Stimulated activated naive CD8-positive, alpha-beta T cell treated with anti-CD3 and anti-CD28 coated beads, Interleukin-15, amount 100 ng/mL, for 72 hours (primary cell): ENCODE results near the gene DNAJA3.

Source experiments
- ATAC-seq: fragments of 150-1000 bp; cut with Tn5 transposase; 2 replicates; pipeline ENCODE4 v1.10.0; 2021; ENCODE audit warnings: mild to moderate bottlenecking, moderate library complexity
- DNase-seq, 2 donors: peaks; one replicate each; pipeline ENCODE4 v3.0.0; 2021 to 2022
- H3K27ac Mint-ChIP-seq, 2 donors: one replicate each; pipeline ENCODE4 v1.8.0; 2022; ENCODE audit warnings: mild to moderate bottlenecking in 2 of 2, mixed read lengths in 2 of 2, moderate library complexity in 2 of 2
- H3K27me3 Mint-ChIP-seq: one replicate; pipeline ENCODE4 v1.8.0; 2022; ENCODE audit warnings: mixed read lengths
- H3K4me1 Mint-ChIP-seq: one replicate; pipeline ENCODE4 v1.8.0; 2022; ENCODE audit warnings: mild to moderate bottlenecking, mixed read lengths
- H3K4me3 Mint-ChIP-seq, 2 donors: one replicate each; pipeline ENCODE4 v1.8.0; 2022; ENCODE audit warnings: mild to moderate bottlenecking in 2 of 2, mixed read lengths in 2 of 2, moderate library complexity in 1 of 2
- H3K9me3 Mint-ChIP-seq, 2 donors: one replicate each; pipeline ENCODE4 v1.8.0; 2022; ENCODE audit warnings: mixed read lengths in 2 of 2

Gene DNAJA3

GRCh38 chr16:4384509-4384942, 41.1 kb upstream of the DNAJA3 start:
- Mint-ChIP-seq H3K9me3 (no peaks in the 10 kb centered on the region), H3K4me3 (no peak overlapping the region), H3K27ac (no peak overlapping the region), H3K27me3 (no peaks in the 10 kb centered on the region), H3K4me1 (peaks cover 29% of the 10 kb centered on the region)
- DNase-seq (no peak), ATAC-seq (no peak)

DNA sequence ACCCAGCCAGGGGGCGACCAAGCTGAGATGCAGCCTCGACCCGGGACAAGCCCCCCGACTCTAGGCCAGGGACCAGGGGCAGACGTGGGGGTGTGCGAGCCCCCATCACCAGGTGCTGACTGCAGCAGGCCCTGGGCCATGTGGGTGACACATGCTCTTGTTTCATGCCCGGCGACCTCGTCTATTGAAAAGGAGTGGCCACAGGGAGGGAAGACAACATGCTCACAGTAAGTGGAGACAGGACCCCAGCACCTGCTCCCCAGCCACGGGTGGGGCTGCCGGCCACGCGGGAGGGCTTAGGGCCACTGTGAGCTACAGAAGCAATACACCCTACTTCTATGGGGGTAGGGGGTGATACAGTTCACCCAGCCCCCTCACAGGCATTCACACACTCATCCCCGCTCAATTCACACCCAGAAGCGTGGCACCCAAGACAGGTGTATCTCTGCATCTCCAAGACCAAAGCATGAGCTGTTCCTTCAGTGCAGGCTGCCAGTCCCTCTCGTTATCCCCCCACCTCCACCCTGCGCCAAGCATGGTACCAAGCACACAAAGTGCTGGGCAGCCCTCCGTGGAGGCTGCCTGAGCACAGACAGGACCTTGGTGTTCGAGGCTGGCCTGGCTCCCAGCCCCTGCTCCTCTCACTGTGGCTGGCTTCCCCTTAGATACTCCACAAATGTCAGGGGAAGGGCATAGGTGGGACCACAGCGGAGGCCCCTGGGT, 40.4 kb upstream of the DNAJA3 start:
- Mint-ChIP-seq H3K27me3 (no peaks in the 10 kb centered on the region), H3K4me3 (no peak overlapping the region), H3K27ac (peak overlapping the region in 1 of 2 donors; percentile 63)

GRCh38 chr16:4385789-4386450, 39.7 kb upstream of the DNAJA3 start:
- Mint-ChIP-seq H3K27ac (peak overlapping the region; percentile 72), H3K4me1 (peaks cover 25% of the 10 kb centered on the region)

More for the DNA sequence above, 40.4 kb upstream of the DNAJA3 start:
- no peak for DNase-seq
- H3K9me3 Mint-ChIP-seq, result no peaks in the 10 kb centered on the region
- peaks cover 29% of the 10 kb centered on the region for H3K4me1 Mint-ChIP-seq
- ATAC-seq, result no peak

DNA sequence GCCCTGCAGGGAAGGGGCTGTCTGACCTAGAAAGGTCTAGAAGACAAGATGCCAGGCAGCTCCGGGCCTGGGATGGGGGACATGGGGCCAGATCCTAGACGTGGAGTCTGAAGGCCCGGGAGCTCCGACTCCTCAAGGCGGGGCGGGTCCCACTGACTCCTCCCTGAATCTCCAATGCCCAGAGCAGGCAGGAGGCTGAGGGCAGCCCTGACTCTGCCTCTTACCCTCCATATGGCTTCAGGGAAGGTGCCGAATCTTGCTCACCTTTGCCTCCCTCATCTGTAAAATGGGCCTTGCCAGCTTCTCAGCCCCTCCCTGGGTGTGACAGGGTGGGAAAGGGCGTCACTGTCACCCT, 39.2 kb upstream of the DNAJA3 start:
- Mint-ChIP-seq H3K9me3 (no peaks in the 10 kb centered on the region), H3K27ac (peak overlapping the region; percentile 72), H3K4me1 (peaks cover 24% of the 10 kb centered on the region), H3K27me3 (no peaks in the 10 kb centered on the region), H3K4me3 (no peak overlapping the region)
- DNase-seq (no peak), ATAC-seq (no peak)

More at GRCh38 chr16:4385789-4386450, 39.7 kb upstream of the DNAJA3 start:
- DNase-seq (no peak), ATAC-seq (no peak)
- Mint-ChIP-seq H3K4me3 (no peak overlapping the region), H3K9me3 (no peaks in the 10 kb centered on the region), H3K27me3 (no peaks in the 10 kb centered on the region)

DNA sequence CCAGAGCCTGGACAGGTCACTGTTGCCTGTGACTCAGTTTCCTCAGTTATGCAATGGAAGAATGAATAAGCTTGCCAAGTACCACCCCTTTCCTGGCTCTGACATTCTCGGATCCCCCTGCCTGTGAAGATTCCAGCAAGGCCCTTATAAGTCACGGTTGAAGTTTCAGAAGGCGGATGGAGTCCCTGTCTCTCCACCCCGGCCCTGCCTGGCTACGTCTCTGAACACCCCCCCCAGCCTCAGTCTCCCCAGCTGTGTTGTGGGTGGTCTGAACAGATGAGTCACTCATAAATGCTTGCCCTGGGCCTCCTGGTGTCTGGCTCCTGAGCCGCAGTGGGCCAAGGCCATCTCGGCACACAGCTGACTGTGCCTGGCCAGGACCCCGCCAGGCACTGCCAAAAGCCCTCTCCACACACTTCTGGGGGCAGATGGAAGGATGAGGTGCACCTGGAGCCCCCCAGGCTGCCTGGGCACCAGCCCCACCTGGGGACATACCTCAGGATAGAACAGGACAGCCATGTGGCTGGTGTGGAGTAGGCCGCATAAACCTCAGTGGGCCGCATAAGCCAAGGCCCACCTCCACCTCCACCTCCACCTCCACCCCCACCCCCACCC, 38.6 kb upstream of the DNAJA3 start:
- no peak overlapping the region for H3K4me3 Mint-ChIP-seq
- DNase-seq, result no peak
- H3K27ac Mint-ChIP-seq, result no peak overlapping the region
- H3K9me3 Mint-ChIP-seq, result no peaks in the 10 kb centered on the region
- ATAC-seq, result no peak
- H3K27me3 Mint-ChIP-seq, result no peaks in the 10 kb centered on the region
- H3K4me1 Mint-ChIP-seq, result peaks cover 24% of the 10 kb centered on the region

- Mint-ChIP-seq H3K27me3 (no peaks in the 10 kb centered on the region), H3K9me3 (no peaks in the 10 kb centered on the region), H3K27ac (peak overlapping the region in 1 of 2 donors; percentile 83), H3K4me3 (no peak overlapping the region), H3K4me1 (peaks cover 32% of the 10 kb centered on the region)
- no peak for ATAC-seq
- DNase-seq, result no peak
Measured at GRCh38 chr16:4387781-4388180, 37.9 kb upstream of the DNAJA3 start.

GRCh38 chr16:4388271-4389021, 37.2 kb upstream of the DNAJA3 start:
- no peak overlapping the region for H3K27ac Mint-ChIP-seq
- DNase-seq (no peak), ATAC-seq (no peak)
- H3K27me3 Mint-ChIP-seq, result no peaks in the 10 kb centered on the region
- no peaks in the 10 kb centered on the region for H3K9me3 Mint-ChIP-seq
- no peak overlapping the region for H3K4me3 Mint-ChIP-seq
- H3K4me1 Mint-ChIP-seq, result peaks cover 36% of the 10 kb centered on the region

DNA sequence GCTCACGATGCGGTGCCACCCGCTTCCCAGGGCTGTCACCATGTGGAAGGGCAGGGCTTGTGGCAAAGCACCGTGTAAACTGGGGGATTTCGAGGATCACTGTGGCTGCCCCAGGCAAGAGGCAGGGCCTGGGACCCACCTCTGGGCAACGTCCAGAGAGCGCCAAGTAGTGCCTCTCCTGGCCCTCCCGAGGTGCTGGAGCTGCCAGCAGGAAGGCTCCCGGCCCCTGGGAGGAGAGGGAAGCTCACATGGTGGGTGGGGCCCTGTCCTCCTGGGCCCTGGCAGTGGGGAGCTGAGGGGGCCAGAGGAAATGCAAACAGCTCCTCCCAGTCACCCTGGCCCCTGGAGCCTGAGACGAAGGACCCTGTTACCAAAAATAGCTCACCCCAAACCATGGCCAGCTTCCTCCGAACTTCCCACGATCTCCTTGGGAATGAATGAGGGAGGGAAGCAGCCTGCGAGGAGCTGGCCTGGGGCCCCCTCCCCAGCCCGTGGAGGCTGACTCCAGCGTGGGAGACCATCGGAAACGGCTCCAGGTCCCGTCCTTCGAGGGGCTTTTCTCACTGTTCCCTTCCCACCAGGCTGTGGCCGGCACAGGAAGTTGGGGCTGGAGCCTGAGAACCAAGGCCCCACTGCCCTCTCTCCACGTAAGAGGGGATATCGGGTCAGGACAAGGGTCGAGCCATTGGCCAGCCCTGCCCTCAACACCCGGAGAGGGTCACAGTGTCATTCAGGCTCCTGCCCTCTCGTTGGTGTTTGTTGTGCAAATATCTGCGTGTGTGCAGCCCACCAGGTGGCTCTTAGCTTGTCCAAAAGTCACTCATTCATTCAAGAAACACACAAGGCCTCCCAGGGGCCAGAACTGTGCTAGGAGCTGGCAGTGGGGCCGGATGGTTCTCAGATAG, 36.4 kb upstream of the DNAJA3 start:
- DNase-seq (no peak), ATAC-seq (no peak)
- Mint-ChIP-seq H3K4me1 (peaks cover 36% of the 10 kb centered on the region), H3K9me3 (no peaks in the 10 kb centered on the region), H3K27me3 (no peaks in the 10 kb centered on the region), H3K4me3 (no peak overlapping the region), H3K27ac (no peak overlapping the region)

DNA sequence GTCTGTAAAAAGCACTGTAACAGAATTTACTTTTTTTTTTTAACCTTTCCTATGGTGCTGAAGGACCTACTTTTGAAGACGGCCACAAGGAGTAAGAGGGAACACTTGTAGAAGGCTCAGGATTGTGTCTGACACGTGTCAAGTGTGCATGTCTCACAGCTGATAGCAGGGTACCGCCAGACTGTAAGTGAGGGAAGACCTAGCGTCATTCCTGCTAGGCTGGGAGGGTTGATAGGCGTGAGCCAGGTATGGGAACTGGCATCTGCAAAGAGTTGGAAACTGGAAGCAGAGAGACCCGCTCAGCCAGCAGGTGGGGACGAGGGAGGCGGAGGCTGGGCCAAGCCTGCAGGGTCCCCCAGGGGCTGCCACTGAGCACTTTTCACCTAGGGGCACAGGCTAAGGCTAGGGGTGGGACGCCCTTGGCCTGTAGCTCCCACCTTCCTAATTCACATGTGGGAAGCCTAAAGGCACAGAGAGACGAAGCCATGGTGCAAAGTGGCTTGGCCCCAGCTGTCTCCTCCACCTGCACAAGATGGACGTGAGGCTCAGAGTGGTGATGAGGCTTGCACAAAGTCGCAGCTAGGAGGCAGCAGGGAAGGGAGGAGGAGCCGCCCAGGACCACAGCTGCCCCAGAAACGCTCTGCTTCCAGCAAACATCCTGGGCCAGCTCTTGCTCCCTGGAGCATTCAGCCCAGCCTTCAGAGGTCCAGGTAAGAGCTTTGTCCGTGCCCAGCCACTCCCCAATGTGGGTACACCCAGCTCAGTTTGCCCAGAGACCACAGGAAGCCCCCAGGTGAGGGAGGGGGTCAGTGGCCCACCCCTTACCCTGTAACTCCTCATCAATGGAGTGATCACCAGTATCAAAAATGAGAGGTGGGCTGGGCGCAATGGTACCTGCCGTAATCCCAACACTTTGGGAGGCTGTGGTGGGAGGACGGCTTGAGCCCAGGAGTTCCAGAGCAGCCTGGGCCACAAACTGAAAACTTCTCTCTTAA, 35.1 kb upstream of the DNAJA3 start:
- no peaks in the 10 kb centered on the region for H3K27me3 Mint-ChIP-seq

DNA sequence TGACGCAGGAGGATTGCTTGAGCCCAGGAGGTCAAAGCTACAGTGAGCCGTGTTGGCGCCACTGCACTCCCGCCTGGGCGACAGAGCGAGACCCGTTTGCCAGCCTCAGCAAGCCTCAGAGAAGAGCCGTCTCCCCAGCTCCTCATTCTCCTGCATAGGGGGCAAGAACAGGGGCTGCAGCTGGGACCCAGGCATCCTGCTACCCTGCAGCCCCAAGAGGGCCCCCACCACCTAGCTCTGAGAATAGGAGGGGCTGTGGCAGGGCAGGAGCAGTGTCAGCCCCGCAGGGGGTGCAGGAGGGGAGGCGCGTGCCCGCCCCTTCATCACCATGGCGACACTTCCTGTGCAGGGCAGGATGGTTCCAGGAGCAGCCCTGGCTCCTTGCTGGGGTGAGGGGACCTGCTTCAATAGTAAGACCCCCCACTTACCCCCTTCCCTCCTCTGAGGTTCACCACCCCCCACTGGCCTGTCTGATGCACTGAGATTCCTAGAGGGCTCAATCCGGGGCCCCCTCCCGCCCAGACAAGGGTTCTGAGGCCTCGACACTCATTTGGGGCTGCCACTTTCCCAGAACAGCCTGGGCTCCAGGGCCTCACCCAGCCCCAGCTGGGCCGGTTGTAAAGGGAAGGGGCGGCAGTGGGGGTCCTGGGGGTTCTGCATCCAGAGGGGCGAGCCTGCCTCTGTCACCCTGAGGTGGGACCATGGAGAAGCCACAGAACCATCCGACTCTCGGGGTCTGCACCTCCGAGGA, 33.9 kb upstream of the DNAJA3 start:
- ATAC-seq, result no peak
- H3K9me3 Mint-ChIP-seq, result no peaks in the 10 kb centered on the region
- no peak for DNase-seq
- H3K27me3 Mint-ChIP-seq, result no peaks in the 10 kb centered on the region
- H3K4me3 Mint-ChIP-seq, result no peak overlapping the region
- peak overlapping the region in 1 of 2 donors; percentile 54 for H3K27ac Mint-ChIP-seq
- H3K4me1 Mint-ChIP-seq, result peaks cover 19% of the 10 kb centered on the region

More for the DNA sequence above, 35.1 kb upstream of the DNAJA3 start:
- Mint-ChIP-seq H3K4me3 (no peak overlapping the region), H3K9me3 (no peaks in the 10 kb centered on the region), H3K4me1 (peaks cover 32% of the 10 kb centered on the region), H3K27ac (no peak overlapping the region)
- DNase-seq, result no peak
- no peak for ATAC-seq

- H3K27me3 Mint-ChIP-seq, result no peaks in the 10 kb centered on the region
- H3K9me3 Mint-ChIP-seq, result no peaks in the 10 kb centered on the region
- H3K27ac Mint-ChIP-seq, result peak overlapping the region in 1 of 2 donors; percentile 54
Measured at GRCh38 chr16:4392382-4393239, 33.1 kb upstream of the DNAJA3 start.

GRCh38 chr16:4393240-4393600, 32.4 kb upstream of the DNAJA3 start:
- H3K4me3 Mint-ChIP-seq, result no peak overlapping the region
- ATAC-seq (no peak), DNase-seq (no peak)
- no peak overlapping the region for H3K27ac Mint-ChIP-seq
- peaks cover 12% of the 10 kb centered on the region for H3K4me1 Mint-ChIP-seq
- no peaks in the 10 kb centered on the region for H3K27me3 Mint-ChIP-seq
- no peaks in the 10 kb centered on the region for H3K9me3 Mint-ChIP-seq

More at GRCh38 chr16:4392382-4393239, 33.1 kb upstream of the DNAJA3 start:
- ATAC-seq, result peak; percentile 17
- peaks cover 12% of the 10 kb centered on the region for H3K4me1 Mint-ChIP-seq
- no peak for DNase-seq
- H3K4me3 Mint-ChIP-seq, result no peak overlapping the region
